Activated CD8-positive, alpha-beta T cell treated with anti-CD3 and anti-CD28 coated beads, Interleukin-2, amount 10 ng/mL, durations not matched to agents 7 days and 5 days (primary cell): ENCODE results near the gene QRFP. TPM values are rescaled to one million over a fixed set of nuclear protein-coding genes. Genes with fewer than 3 reads are reported as not detected.

Source experiments
- ATAC-seq: fragments of 150-1000 bp; cut with Tn5 transposase; one replicate; pipeline ENCODE4 v1.10.0; 2021; ENCODE audit warnings: moderate library complexity
- CTCF ChIA-PET: fragments of 350-600 bp; sonication (Branson Sonifier 250); formaldehyde crosslinking; loops from one replicate; lab custom pipeline; 2021; ENCODE audit warnings: antibody characterized with exemption; lab: Charles Lee
- POLR2A ChIA-PET: fragments of 350-600 bp; sonication (Branson Sonifier 250); formaldehyde crosslinking; loops from one replicate; lab custom pipeline; 2021; ENCODE audit warnings: antibody characterized with exemption; lab: Charles Lee
- DNase-seq: peaks from one replicate; pipeline ENCODE4 v3.0.0-alpha.2; 2020
- H3K27ac Mint-ChIP-seq: one replicate; pipeline ENCODE4 v1.8.0; 2021; ENCODE audit warnings: mild to moderate bottlenecking, mixed read lengths
- H3K27me3 Mint-ChIP-seq: one replicate; pipeline ENCODE4 v1.8.0; 2021; ENCODE audit warnings: low read depth, mixed read lengths
- H3K36me3 Mint-ChIP-seq: one replicate; pipeline ENCODE4 v1.8.0; 2021; ENCODE audit warnings: low read depth, mixed read lengths
- H3K4me1 Mint-ChIP-seq: one replicate; pipeline ENCODE4 v1.8.0; 2021; ENCODE audit warnings: low read depth, mixed read lengths
- H3K4me3 Mint-ChIP-seq: one replicate; pipeline ENCODE4 v1.8.0; 2021; ENCODE audit warnings: mild to moderate bottlenecking, mixed read lengths
- H3K9me3 Mint-ChIP-seq: one replicate; pipeline ENCODE4 v1.8.0; 2022; ENCODE audit warnings: mixed read lengths; ENCODE audit not compliant: insufficient read depth
- total RNA-seq, 2 experiments: library from RNA; stranded (reverse); gene quantifications; one replicate each; pipeline ENCODE4 v1.2.3, GENCODE V29; 2021

The QRFP gene
- total RNA-seq, 2 experiments from 2014 or later = not detected

GRCh38 chr9:130938652-130939404 lies 42.2 kb upstream of the QRFP start, which contains the start of gene FIBCD1:
TSS of gene FIBCD1 (minus strand) at chr9:130939247. CDS start at chr9:130938607, 640 bp downstream.
- Mint-ChIP-seq H3K27me3 (peaks cover 45% of the 10 kb centered on the region), H3K9me3 (no peaks in the 10 kb centered on the region), H3K27ac (no peak within 1 kb of the TSS), H3K4me1 (peaks cover 12% of the 10 kb centered on the region), H3K36me3 (no peaks in the 10 kb centered on the region), H3K4me3 (peak within 1 kb of the TSS; percentile 67)
- DNase-seq (peak; percentile 44), ATAC-seq (peak; percentile 48)
- CTCF ChIA-PET = interaction anchor here (0.9 kb wide), 1 partner anchor 237 kb away, joined by 4 read pairs; no protein-coding TSS in a partner anchor
- POLR2A ChIA-PET = no interaction called here

- Mint-ChIP-seq H3K27me3 (peaks cover 44% of the 10 kb centered on the region), H3K4me3 (no peak overlapping the region), H3K4me1 (peaks cover 12% of the 10 kb centered on the region), H3K36me3 (no peaks in the 10 kb centered on the region), H3K27ac (no peak overlapping the region), H3K9me3 (no peaks in the 10 kb centered on the region)
- DNase-seq (no peak), ATAC-seq (no peak)
- POLR2A ChIA-PET = no interaction called here
- CTCF ChIA-PET = no interaction called here
Measured at GRCh38 chr9:130938184-130938651, 41.6 kb upstream of the QRFP start.

GRCh38 chr9:130937146-130938076 lies 40.8 kb upstream of the QRFP start:
- CTCF ChIA-PET = interaction anchor here (1.1 kb wide), 1 partner anchor 70 kb away, joined by 3 read pairs; no protein-coding TSS in a partner anchor
- Mint-ChIP-seq H3K9me3 (no peaks in the 10 kb centered on the region), H3K36me3 (no peaks in the 10 kb centered on the region), H3K4me1 (peaks cover 12% of the 10 kb centered on the region), H3K4me3 (peak overlapping the region; percentile 18), H3K27me3 (peaks cover 50% of the 10 kb centered on the region), H3K27ac (no peak overlapping the region)
- POLR2A ChIA-PET = no interaction called here
- no peak for ATAC-seq
- DNase-seq = no peak

- ChIA-PET CTCF (interaction anchor here (1.1 kb wide), 1 partner anchor 70 kb away, joined by 3 read pairs; no protein-coding TSS in a partner anchor), POLR2A (no interaction called here)
- Mint-ChIP-seq H3K27ac (no peak overlapping the region), H3K36me3 (no peaks in the 10 kb centered on the region), H3K4me3 (no peak overlapping the region), H3K27me3 (peaks cover 53% of the 10 kb centered on the region), H3K4me1 (peaks cover 12% of the 10 kb centered on the region), H3K9me3 (no peaks in the 10 kb centered on the region)
- ATAC-seq = no peak
- DNase-seq = no peak
Measured at GRCh38 chr9:130936285-130937117, 39.9 kb upstream of the QRFP start.

- no peak for DNase-seq
- Mint-ChIP-seq H3K36me3 (no peaks in the 10 kb centered on the region), H3K27me3 (peaks cover 50% of the 10 kb centered on the region), H3K9me3 (no peaks in the 10 kb centered on the region), H3K4me3 (no peak overlapping the region), H3K27ac (no peak overlapping the region), H3K4me1 (peaks cover 8% of the 10 kb centered on the region)
- no peak for ATAC-seq
- ChIA-PET CTCF (no interaction called here), POLR2A (no interaction called here)
Measured at GRCh38 chr9:130935648-130936271, 39.1 kb upstream of the QRFP start.

GRCh38 chr9:130934702-130935647 lies 38.4 kb upstream of the QRFP start:
- H3K36me3 Mint-ChIP-seq = no peaks in the 10 kb centered on the region
- POLR2A ChIA-PET = no interaction called here

GRCh38 chr9:130934246-130934645 lies 37.6 kb upstream of the QRFP start:
- peaks cover 5% of the 10 kb centered on the region for H3K4me1 Mint-ChIP-seq
- H3K27me3 Mint-ChIP-seq = peaks cover 44% of the 10 kb centered on the region
- no peaks in the 10 kb centered on the region for H3K9me3 Mint-ChIP-seq
- H3K36me3 Mint-ChIP-seq = no peaks in the 10 kb centered on the region
- no peak overlapping the region for H3K4me3 Mint-ChIP-seq
- no peak for ATAC-seq
- ChIA-PET POLR2A (no interaction called here), CTCF (interaction anchor here (1.0 to 1.2 kb wide), 2 partner anchors 70 to 110 kb away, joined by 3 read pairs; no protein-coding TSS in a partner anchor)
- no peak overlapping the region for H3K27ac Mint-ChIP-seq
- no peak for DNase-seq

More at GRCh38 chr9:130934702-130935647, 38.4 kb upstream of the QRFP start:
- Mint-ChIP-seq H3K9me3 (no peaks in the 10 kb centered on the region), H3K4me1 (peaks cover 5% of the 10 kb centered on the region), H3K27me3 (peaks cover 46% of the 10 kb centered on the region), H3K4me3 (no peak overlapping the region), H3K27ac (no peak overlapping the region)
- DNase-seq (no peak), ATAC-seq (no peak)
- CTCF ChIA-PET = no interaction called here

- Mint-ChIP-seq H3K36me3 (no peaks in the 10 kb centered on the region), H3K27me3 (peaks cover 42% of the 10 kb centered on the region), H3K4me1 (peaks cover 3% of the 10 kb centered on the region), H3K4me3 (no peak overlapping the region), H3K9me3 (no peaks in the 10 kb centered on the region), H3K27ac (no peak overlapping the region)
- POLR2A ChIA-PET = no interaction called here
- ATAC-seq = no peak
- CTCF ChIA-PET = interaction anchor here (1.0 to 1.2 kb wide), 3 partner anchors 63 to 110 kb away, joined by 3 to 4 read pairs (median 3); no protein-coding TSS in a partner anchor
- DNase-seq = no peak
Measured at GRCh38 chr9:130933114-130934046, 36.8 kb upstream of the QRFP start.

GRCh38 chr9:130932255-130933079 lies 35.9 kb upstream of the QRFP start:
- POLR2A ChIA-PET = no interaction called here
- H3K27me3 Mint-ChIP-seq = peaks cover 37% of the 10 kb centered on the region
- no peak overlapping the region for H3K27ac Mint-ChIP-seq
- DNase-seq (no peak), ATAC-seq (no peak)
- no peaks in the 10 kb centered on the region for H3K4me1 Mint-ChIP-seq
- no peak overlapping the region for H3K4me3 Mint-ChIP-seq
- no peaks in the 10 kb centered on the region for H3K36me3 Mint-ChIP-seq
- no peaks in the 10 kb centered on the region for H3K9me3 Mint-ChIP-seq
- CTCF ChIA-PET = interaction anchor here (1.0 kb wide), 1 partner anchor 62 kb away, joined by 4 read pairs; no protein-coding TSS in a partner anchor
